ENCODE results near the gene ARRB2. TPM values are rescaled to one million over a fixed set of nuclear protein-coding genes. Genes with fewer than 3 reads are reported as not detected.

Gene ARRB2
- total and polyA plus RNA-seq, 2 of the 8 experiments (the other 6 are each of a cell fraction or from before 2014, with no cell fraction given): 72.4 to 101 TPM

GRCh38 chr17:4674685-4674998 is 35.8 kb upstream of the ARRB2 start (continued):
- no peak for TF ChIP-seq CHD7 (IDR thresholded peaks at IDR 0.05; ENCODE audit: insufficient replicate concordance, low read length)
- no peak for TF ChIP-seq GTF2F1 (IDR thresholded peaks at IDR 0.05; ENCODE audit: borderline replicate concordance, low read depth, low read length)
- TF ChIP-seq EZH2 (IDR thresholded peaks at IDR 0.05; ENCODE audit: low read depth, low read length, severe bottlenecking): no peak

All from H1 (cell line).